Measurements from ENCODE around the gene SUCO. TPM values are rescaled to one million over a fixed set of nuclear protein-coding genes. Genes with fewer than 3 reads are reported as not detected.

Gene SUCO
- total RNA-seq, 1 donor from 2014 or later = 81.2 TPM

DNA sequence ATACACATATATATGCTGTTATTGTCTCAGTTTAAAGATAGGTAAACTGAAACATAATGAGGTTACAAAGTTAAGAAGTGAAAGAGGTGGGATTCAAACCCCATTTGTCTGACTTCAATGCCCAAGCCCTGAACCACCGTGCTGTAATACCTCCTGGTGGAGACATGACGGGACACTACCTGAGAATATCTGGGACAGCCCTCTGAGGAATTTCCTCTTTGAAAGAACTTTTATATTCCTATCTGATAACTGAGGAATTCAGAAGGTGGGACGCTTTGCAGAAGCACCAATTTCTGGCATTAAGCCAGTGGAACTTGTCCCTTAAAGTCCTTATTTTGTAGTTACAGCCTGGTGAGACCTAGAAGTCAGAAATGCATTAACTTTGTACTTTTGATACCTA lies 93.9 kb downstream of the SUCO start:
- no peak overlapping the region for H3K4me3 Mint-ChIP-seq (ENCODE audit: unreplicated experiment)
- DNase-seq (ENCODE audit: low spot score) = no peak
- no peak for TF ChIP-seq CTCF (IDR thresholded peaks at IDR 0.05; ENCODE audit: unreplicated experiment)
- H3K36me3 Mint-ChIP-seq (ENCODE audit: low read depth, unreplicated experiment) = peaks cover 8% of the 10 kb centered on the region
- no peaks in the 10 kb centered on the region for H3K4me1 Mint-ChIP-seq (ENCODE audit: unreplicated experiment)
- no peaks in the 10 kb centered on the region for H3K27me3 Mint-ChIP-seq (ENCODE audit: unreplicated experiment)
- no peak overlapping the region for H3K27ac Mint-ChIP-seq (ENCODE audit: unreplicated experiment)
- H3K9me3 Mint-ChIP-seq (ENCODE audit: unreplicated experiment) = peaks cover 7% of the 10 kb centered on the region

DNA sequence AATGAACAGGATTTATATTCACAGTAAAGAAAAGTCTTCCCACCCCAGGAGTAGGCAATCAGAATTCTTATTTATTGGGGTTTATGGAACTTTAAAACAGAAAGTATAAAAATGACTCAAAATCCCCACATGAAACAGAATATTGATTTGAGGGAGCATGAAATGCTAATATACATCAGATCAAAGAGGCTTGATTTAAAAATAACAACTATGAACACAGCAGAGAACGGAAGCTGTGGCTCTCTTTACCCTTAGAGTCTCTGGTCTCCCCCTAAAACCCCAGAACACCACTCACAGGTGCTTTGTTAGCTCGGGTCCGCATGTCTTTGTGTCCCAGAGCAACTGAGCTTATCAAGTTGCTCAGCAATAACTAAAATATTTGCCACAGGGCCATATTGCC lies 94.8 kb downstream of the SUCO start:
- H3K36me3 Mint-ChIP-seq (ENCODE audit: low read depth, unreplicated experiment) = peaks cover 6% of the 10 kb centered on the region
- no peaks in the 10 kb centered on the region for H3K4me1 Mint-ChIP-seq (ENCODE audit: unreplicated experiment)
- no peak overlapping the region for H3K27ac Mint-ChIP-seq (ENCODE audit: unreplicated experiment)
- no peak for TF ChIP-seq CTCF (IDR thresholded peaks at IDR 0.05; ENCODE audit: unreplicated experiment)
- H3K27me3 Mint-ChIP-seq (ENCODE audit: unreplicated experiment) = no peaks in the 10 kb centered on the region
- no peak for DNase-seq (ENCODE audit: low spot score)
- no peaks in the 10 kb centered on the region for H3K9me3 Mint-ChIP-seq (ENCODE audit: unreplicated experiment)
- no peak overlapping the region for H3K4me3 Mint-ChIP-seq (ENCODE audit: unreplicated experiment)

DNA sequence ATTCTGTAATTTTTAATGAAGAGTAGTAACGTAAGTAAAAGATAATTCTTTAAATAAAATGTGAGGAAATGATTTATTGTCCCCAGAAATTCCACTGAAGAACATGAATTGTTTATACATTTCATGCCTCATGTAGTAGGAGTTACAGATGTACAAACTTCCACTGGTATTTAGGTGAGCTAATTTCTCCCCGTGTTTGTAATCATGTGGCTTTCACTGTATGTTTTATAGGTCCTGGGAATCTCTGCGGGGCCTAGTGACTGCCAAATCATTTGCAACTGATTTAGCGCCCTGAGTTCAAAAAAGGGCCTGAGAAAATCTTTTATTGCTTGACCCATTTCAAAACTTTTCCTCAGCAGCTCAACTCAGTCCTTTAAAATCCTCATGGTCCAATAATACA lies 95.5 kb downstream of the SUCO start:
- no peaks in the 10 kb centered on the region for H3K4me1 Mint-ChIP-seq (ENCODE audit: unreplicated experiment)
- no peaks in the 10 kb centered on the region for H3K9me3 Mint-ChIP-seq (ENCODE audit: unreplicated experiment)
- no peak overlapping the region for H3K4me3 Mint-ChIP-seq (ENCODE audit: unreplicated experiment)
- peaks cover 5% of the 10 kb centered on the region for H3K36me3 Mint-ChIP-seq (ENCODE audit: low read depth, unreplicated experiment)
- H3K27ac Mint-ChIP-seq (ENCODE audit: unreplicated experiment) = no peak overlapping the region
- H3K27me3 Mint-ChIP-seq (ENCODE audit: unreplicated experiment) = no peaks in the 10 kb centered on the region
- no peak for DNase-seq (ENCODE audit: low spot score)
- TF ChIP-seq CTCF (IDR thresholded peaks at IDR 0.05; ENCODE audit: unreplicated experiment) = no peak

GRCh38 chr1:172629170-172629569 lies 96.2 kb downstream of the SUCO start:
- TF ChIP-seq CTCF (IDR thresholded peaks at IDR 0.05; ENCODE audit: unreplicated experiment) = no peak
- H3K4me1 Mint-ChIP-seq (ENCODE audit: unreplicated experiment) = no peaks in the 10 kb centered on the region
- no peak for DNase-seq (ENCODE audit: low spot score)
- peaks cover 5% of the 10 kb centered on the region for H3K36me3 Mint-ChIP-seq (ENCODE audit: low read depth, unreplicated experiment)
- H3K27ac Mint-ChIP-seq (ENCODE audit: unreplicated experiment) = no peak overlapping the region
- no peaks in the 10 kb centered on the region for H3K27me3 Mint-ChIP-seq (ENCODE audit: unreplicated experiment)
- H3K4me3 Mint-ChIP-seq (ENCODE audit: unreplicated experiment) = no peak overlapping the region
- H3K9me3 Mint-ChIP-seq (ENCODE audit: unreplicated experiment) = no peaks in the 10 kb centered on the region

- Mint-ChIP-seq H3K4me3 (ENCODE audit: unreplicated experiment) (no peak overlapping the region), H3K27me3 (ENCODE audit: unreplicated experiment) (no peaks in the 10 kb centered on the region), H3K4me1 (ENCODE audit: unreplicated experiment) (no peaks in the 10 kb centered on the region), H3K9me3 (ENCODE audit: unreplicated experiment) (no peaks in the 10 kb centered on the region), H3K36me3 (ENCODE audit: low read depth, unreplicated experiment) (peaks cover 5% of the 10 kb centered on the region), H3K27ac (ENCODE audit: unreplicated experiment) (no peak overlapping the region)
- TF ChIP-seq CTCF (IDR thresholded peaks at IDR 0.05; ENCODE audit: unreplicated experiment) = no peak
- no peak for DNase-seq (ENCODE audit: low spot score)
Measured at GRCh38 chr1:172629638-172630037, 96.7 kb downstream of the SUCO start.

All from endothelial cell (in vitro differentiated cells).